ENCODE measurements around the gene PTGES3. TPM values are rescaled to one million over a fixed set of nuclear protein-coding genes. Genes with fewer than 3 reads are reported as not detected.

PTGES3 gene
- total RNA-seq, 2 donors from 2014 or later, result 27.4 to 56.0 TPM

- no peaks in the 10 kb centered on the region for H3K9me3 ChIP-seq
- peaks cover 27% of the 10 kb centered on the region for H3K4me1 ChIP-seq
- 82 to 89% methylated on average over 1 of the region's 1 CpG for WGBS, 2 donors
- no peak overlapping the region for H3K27ac ChIP-seq
- intact Hi-C loops (cut with DNase I), result no loop called here
- no peaks in the 10 kb centered on the region for H3K27me3 ChIP-seq
- H3K4me3 ChIP-seq, result no peak overlapping the region
- DNase-seq (no peak), ATAC-seq (no peak)
- peaks cover 0 to 6% of the 10 kb centered on the region in 2 donors for H3K36me3 ChIP-seq (replicated peaks in 1 of 2; ENCODE audit: insufficient read depth in 1 of 2, low read depth in 2 of 2)
- TF ChIP-seq, protein P1, sequence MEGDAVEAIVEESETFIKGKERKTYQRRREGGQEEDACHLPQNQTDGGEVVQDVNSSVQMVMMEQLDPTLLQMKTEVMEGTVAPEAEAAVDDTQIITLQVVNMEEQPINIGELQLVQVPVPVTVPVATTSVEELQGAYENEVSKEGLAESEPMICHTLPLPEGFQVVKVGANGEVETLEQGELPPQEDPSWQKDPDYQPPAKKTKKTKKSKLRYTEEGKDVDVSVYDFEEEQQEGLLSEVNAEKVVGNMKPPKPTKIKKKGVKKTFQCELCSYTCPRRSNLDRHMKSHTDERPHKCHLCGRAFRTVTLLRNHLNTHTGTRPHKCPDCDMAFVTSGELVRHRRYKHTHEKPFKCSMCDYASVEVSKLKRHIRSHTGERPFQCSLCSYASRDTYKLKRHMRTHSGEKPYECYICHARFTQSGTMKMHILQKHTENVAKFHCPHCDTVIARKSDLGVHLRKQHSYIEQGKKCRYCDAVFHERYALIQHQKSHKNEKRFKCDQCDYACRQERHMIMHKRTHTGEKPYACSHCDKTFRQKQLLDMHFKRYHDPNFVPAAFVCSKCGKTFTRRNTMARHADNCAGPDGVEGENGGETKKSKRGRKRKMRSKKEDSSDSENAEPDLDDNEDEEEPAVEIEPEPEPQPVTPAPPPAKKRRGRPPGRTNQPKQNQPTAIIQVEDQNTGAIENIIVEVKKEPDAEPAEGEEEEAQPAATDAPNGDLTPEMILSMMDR (IDR thresholded peaks at IDR 0.05), result no peak
- TF ChIP-seq POLR2A (IDR thresholded peaks at IDR 0.05), result no peak
These were observed 65.5 kb downstream of the PTGES3 start for GRCh38 chr12:56622535-56622934.

DNA sequence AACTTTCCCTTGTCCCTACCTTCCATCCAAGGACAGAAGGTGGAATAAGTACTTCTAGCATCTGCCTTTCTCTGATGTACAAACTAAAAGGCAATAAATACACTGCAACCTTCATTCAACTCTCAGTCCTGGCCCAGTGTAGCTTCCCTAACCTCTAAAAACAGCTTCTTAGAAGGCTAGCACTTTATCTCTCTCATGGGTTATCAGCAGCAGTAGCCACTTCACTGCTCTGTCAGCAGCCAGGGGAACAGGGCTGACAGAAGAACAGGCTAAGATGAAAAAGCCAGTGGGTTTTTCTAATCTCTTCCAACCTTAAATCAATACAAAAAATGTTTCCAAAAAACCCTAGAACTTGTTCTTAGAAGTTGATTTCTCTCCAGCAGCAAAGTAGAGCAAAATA is 71.2 kb downstream of the PTGES3 start:
- Histone ChIP-seq H3K27me3 (no peaks in the 10 kb centered on the region), H3K4me3 (no peak overlapping the region), H3K9me3 (no peaks in the 10 kb centered on the region), H3K27ac (no peak overlapping the region), H3K36me3 (replicated peaks in 1 of 2; ENCODE audit: insufficient read depth in 1 of 2, low read depth in 2 of 2) (peaks cover 10 to 44% of the 10 kb centered on the region in 2 donors), H3K4me1 (no peaks in the 10 kb centered on the region)
- intact Hi-C loops (cut with DNase I), result no loop called here
- ATAC-seq, result no peak
- DNase-seq, result no peak
- no peak for TF ChIP-seq POLR2A (IDR thresholded peaks at IDR 0.05)
- TF ChIP-seq, protein P1 (IDR thresholded peaks at IDR 0.05), result no peak

GRCh38 chr12:56616244-56616643 is 71.8 kb downstream of the PTGES3 start:
- WGBS, 2 donors, result 91 to 99% methylated on average over 3 of the region's 3 CpGs
- H3K4me3 ChIP-seq, result no peak overlapping the region
- H3K9me3 ChIP-seq, result no peaks in the 10 kb centered on the region
- no peak overlapping the region for H3K27ac ChIP-seq
- DNase-seq, result no peak
- intact Hi-C loops (cut with DNase I), result no loop called here
- no peak for ATAC-seq
- TF ChIP-seq POLR2A (IDR thresholded peaks at IDR 0.05), result no peak
- TF ChIP-seq, protein P1 (IDR thresholded peaks at IDR 0.05), result no peak
- no peaks in the 10 kb centered on the region for H3K27me3 ChIP-seq
- no peaks in the 10 kb centered on the region for H3K4me1 ChIP-seq
- peaks cover 10 to 49% of the 10 kb centered on the region in 2 donors for H3K36me3 ChIP-seq (replicated peaks in 1 of 2; ENCODE audit: insufficient read depth in 1 of 2, low read depth in 2 of 2)

DNA sequence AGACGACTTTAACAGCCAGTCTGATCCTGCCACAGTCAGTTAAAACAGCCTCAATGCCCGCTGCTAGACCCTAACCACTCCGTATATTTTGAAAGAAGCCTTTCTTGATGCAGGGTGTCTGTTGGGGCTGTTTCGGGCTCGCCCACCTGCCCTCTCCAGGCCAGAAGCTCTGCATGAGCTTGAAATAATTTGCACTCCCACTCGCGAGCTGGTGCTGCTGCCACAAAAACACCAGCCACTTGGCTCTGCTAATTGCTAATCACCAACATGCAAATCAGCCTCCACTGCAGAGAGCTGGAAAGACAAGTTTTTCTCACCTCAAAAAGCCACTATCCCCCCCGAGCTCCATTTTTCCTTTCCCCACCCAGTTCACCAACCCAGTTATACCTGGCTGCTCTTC is 73.5 kb downstream of the PTGES3 start:
- Histone ChIP-seq H3K27ac (no peak overlapping the region), H3K36me3 (replicated peaks in 1 of 2; ENCODE audit: insufficient read depth in 1 of 2, low read depth in 2 of 2) (peaks cover 21 to 60% of the 10 kb centered on the region in 2 donors), H3K9me3 (no peaks in the 10 kb centered on the region), H3K4me1 (no peaks in the 10 kb centered on the region), H3K27me3 (no peaks in the 10 kb centered on the region), H3K4me3 (no peak overlapping the region)
- WGBS, 2 donors, result 84 to 85% methylated on average over 8 of the region's 8 CpGs
- ATAC-seq (no peak), DNase-seq (no peak)
- intact Hi-C loops (cut with DNase I), result no loop called here
- TF ChIP-seq POLR2A (IDR thresholded peaks at IDR 0.05), result no peak
- TF ChIP-seq, protein P1 (IDR thresholded peaks at IDR 0.05), result no peak

Small RNAs within 50 kb of the gene (small RNA-seq; reads per million reads assigned to genes)
- gene RN7SL809P (not detected), gene SNORD59A (15,062 reads per million, percentile 100 among the genes with 10 or more reads in this experiment)

Other genes with a start within 250 kb of the PTGES3 start
- gene TIMELESS, start 238.9 kb downstream of the PTGES3 start, total RNA-seq, result 1 to 10 TPM; 4.7 to 6.9 TPM
- not detected for gene MIP, start 233.6 kb downstream of the PTGES3 start, total RNA-seq
- gene SPRYD4, start 219.7 kb downstream of the PTGES3 start, total RNA-seq, result 1 to 10 TPM; 1.6 to 2.1 TPM
- gene GLS2, start 200.1 kb downstream of the PTGES3 start, total RNA-seq, result 10 to 100 TPM; 44.4 to 45.5 TPM
- 10 to 100 TPM in 1 of 2 donors, 1 to 10 TPM in 1; 9.6 to 18.9 TPM for gene RBMS2, start 166.5 kb downstream of the PTGES3 start, total RNA-seq
- 10 to 100 TPM; 52.7 to 56.8 TPM for gene BAZ2A, start 58.0 kb downstream of the PTGES3 start, total RNA-seq
- gene ATP5F1B, start 42.3 kb downstream of the PTGES3 start, total RNA-seq, result 100 to 1,000 TPM; 155 to 179 TPM
- 100 to 1,000 TPM; 465 to 734 TPM for gene NACA, start 37.0 kb upstream of the PTGES3 start, total RNA-seq
- gene PRIM1, start 64.0 kb upstream of the PTGES3 start, total RNA-seq, result 10 to 100 TPM in 1 of 2 donors, 1 to 10 TPM in 1; 4.4 to 28.0 TPM
- gene HSD17B6, start 75.0 kb upstream of the PTGES3 start, total RNA-seq, result 10 to 100 TPM in 1 of 2 donors, not detected in 1; 10.5 TPM
- gene SDR9C7, start 246.1 kb upstream of the PTGES3 start, total RNA-seq, result not detected

All from body of pancreas (tissue), 4 donors.